Esophagus muscularis mucosa (tissue), 4 donors: ENCODE data around the gene MTUS2. TPM values are rescaled to one million over a fixed set of nuclear protein-coding genes. Genes with fewer than 3 reads are reported as not detected.

Experiments
- DNase-seq: peaks from one replicate; pipeline ENCODE4 v3.0.0-alpha.2; 2017; ENCODE audit errors: extremely low spot score
- H3K27ac ChIP-seq, 4 donors: fragments of 200-600 bp; sonication (generic); replicated peaks in 1 of 4; 1 replicate in 3 of 4; 2 replicates in 1 of 4; pipeline ENCODE4 v1.5.1; 2016 to 2019; ENCODE audit warnings: mild to moderate bottlenecking in 1 of 4
- H3K27me3 ChIP-seq, 4 donors: fragments of 200-600 bp; sonication (generic); one replicate each; pipeline versions ENCODE4 v1.5.1 to v1.6.0; 2016 to 2019
- H3K36me3 ChIP-seq, 4 donors: fragments of 200-600 bp; sonication (generic); one replicate each; pipeline ENCODE4 v1.5.1; 2016 to 2019
- H3K4me1 ChIP-seq, 4 donors: fragments of 200-600 bp; sonication (generic); one replicate each; pipeline ENCODE4 v1.5.1; 2016 to 2019
- H3K4me3 ChIP-seq, 4 donors: fragments of 200-600 bp; sonication (generic); 1 replicate in 2 of 4; 2 replicates in 2 of 4; pipeline ENCODE4 v1.5.1; 2016 to 2019; ENCODE audit warnings: mild to moderate bottlenecking in 4 of 4, moderate library complexity in 1 of 4
- H3K9me3 ChIP-seq, 4 donors: fragments of 200-600 bp; sonication (generic); 1 replicate in 3 of 4; 2 replicates in 1 of 4; pipeline ENCODE4 v1.5.1; 2016 to 2019
- CTCF ChIP-seq, 3 experiments: fragments of 200-600 bp in 2 of 3; fragments of 450-650 bp in 1 of 3; sonication (generic) in 2 of 3; IDR thresholded peaks; one replicate each; pipeline ENCODE4 v1.5.1; 2017 to 2019; ENCODE audit warnings: antibody characterized with exemption in 3 of 3, mild to moderate bottlenecking in 2 of 3, moderate library complexity in 1 of 3
- EP300 ChIP-seq: sonication (generic); formaldehyde crosslinking; IDR thresholded peaks from one replicate; pipeline ENCODE4 v1.6.1; 2017; ENCODE audit warnings: antibody characterized with exemption
- POLR2A ChIP-seq: fragments of 450-650 bp; IDR thresholded peaks from one replicate; pipeline ENCODE4 v1.6.1; 2017; ENCODE audit warnings: antibody characterized with exemption, moderate library complexity, mild to moderate bottlenecking, low read depth
- POLR2AphosphoS5 ChIP-seq, 2 donors: sonication (generic); formaldehyde crosslinking; IDR thresholded peaks; one replicate each; pipeline ENCODE4 v1.6.1; 2017; ENCODE audit warnings: antibody characterized with exemption in 2 of 2
- WGBS: methylation state at CpG from one replicate; pipeline ENCODE4 v1.1.5; 2018; 5-methylcytosine and 5-hydroxymethylcytosine counted together
- intact Hi-C: fragments of 100-400 bp; cut with DNase I; formaldehyde crosslinking; loops from one replicate; pipeline ENCODE4 v1.15.1; 2023
- total RNA-seq, 4 donors: library from RNA; depleted of rRNA; stranded (reverse); fragments of >200 nt; gene quantifications; one replicate each; pipeline versions ENCODE4 v1.1.0 to v1.2.1, GENCODE V29; 2016

MTUS2 gene
- total RNA-seq, 4 donors from 2014 or later, result 7.1 to 46.2 (median 12.8) TPM

DNA sequence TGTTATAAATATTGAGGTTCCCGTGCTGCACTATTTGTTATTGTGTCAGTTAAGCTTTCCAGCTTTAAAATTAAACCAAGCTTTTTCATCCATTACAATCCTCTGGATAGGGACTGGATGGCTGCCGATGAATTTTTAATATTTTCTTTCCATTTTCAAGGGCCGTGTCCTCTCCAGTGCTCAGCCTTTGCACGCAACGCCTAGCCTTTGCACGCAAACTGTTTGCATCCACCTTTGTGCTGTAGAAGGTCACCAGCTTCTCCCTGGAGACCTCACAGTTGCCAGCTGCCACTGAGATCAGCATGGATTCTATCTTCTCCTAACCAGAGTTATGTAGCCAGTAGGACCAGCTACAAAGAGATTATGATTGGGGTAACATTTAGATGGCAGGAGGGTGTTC, 534.9 kb downstream of the MTUS2 start:
- WGBS, result 75% methylated on average over 6 of the region's 6 CpGs
- TF ChIP-seq CTCF (IDR thresholded peaks at IDR 0.05) (no peak), POLR2AphosphoS5 (IDR thresholded peaks at IDR 0.05) (no peak), EP300 (no peak), POLR2A (no peak)

GRCh38 chr13:29359181-29359580, 539.0 kb downstream of the MTUS2 start:
- DNase-seq, result peak; percentile 72
- Histone ChIP-seq H3K36me3 (no peaks in the 10 kb centered on the region), H3K27ac (no peak overlapping the region), H3K4me1 (peaks cover 3 to 4% (median 3%) of the 10 kb centered on the region in 4 donors), H3K9me3 (no peaks in the 10 kb centered on the region), H3K4me3 (no peak overlapping the region), H3K27me3 (no peaks in the 10 kb centered on the region)
- intact Hi-C loops, result no loop called here
- TF ChIP-seq CTCF (IDR thresholded peaks at IDR 0.05) (no peak), EP300 (no peak), POLR2AphosphoS5 (IDR thresholded peaks at IDR 0.05) (no peak), POLR2A (no peak)
- WGBS, result 94% methylated on average over 19 of the region's 19 CpGs

More for the DNA sequence above, 534.9 kb downstream of the MTUS2 start:
- Histone ChIP-seq H3K9me3 (no peaks in the 10 kb centered on the region), H3K36me3 (no peaks in the 10 kb centered on the region), H3K4me3 (no peak overlapping the region), H3K27ac (no peak overlapping the region), H3K27me3 (no peaks in the 10 kb centered on the region), H3K4me1 (no peaks in the 10 kb centered on the region)
- DNase-seq, result no peak
- intact Hi-C loops, result no loop called here

GRCh38 chr13:29361716-29362115, 541.6 kb downstream of the MTUS2 start:
- DNase-seq, result peak; percentile 74
- TF ChIP-seq POLR2AphosphoS5 (IDR thresholded peaks at IDR 0.05) (no peak), POLR2A (no peak), CTCF (IDR thresholded peaks at IDR 0.05) (no peak), EP300 (no peak)
- Histone ChIP-seq H3K27me3 (no peaks in the 10 kb centered on the region), H3K36me3 (no peaks in the 10 kb centered on the region), H3K9me3 (no peaks in the 10 kb centered on the region), H3K4me1 (peaks cover 3 to 4% (median 3%) of the 10 kb centered on the region in 4 donors), H3K4me3 (no peak overlapping the region), H3K27ac (no peak overlapping the region)
- 80% methylated on average over 3 of the region's 3 CpGs for WGBS
- intact Hi-C loops, result loop anchor here (2.0 kb wide), 1 partner anchor 541 kb away; the partner anchor contains the start of gene MTUS2

- H3K4me3 ChIP-seq, result peak overlapping the region in 1 of 4 donors; percentile 23
- 4% methylated on average over 6 of the region's 6 CpGs for WGBS
- no peaks in the 10 kb centered on the region for H3K36me3 ChIP-seq
- TF ChIP-seq POLR2A, result no peak
- peak; percentile 81 to 92 (median 85) for TF ChIP-seq CTCF (IDR thresholded peaks at IDR 0.05)
- TF ChIP-seq POLR2AphosphoS5 (IDR thresholded peaks at IDR 0.05), result peak in 1 of 2 donors; percentile 6
- TF ChIP-seq EP300, result no peak
- no peaks in the 10 kb centered on the region for H3K27me3 ChIP-seq
- H3K4me1 ChIP-seq, result peaks cover 3 to 4% (median 3%) of the 10 kb centered on the region in 4 donors
- H3K27ac ChIP-seq, result no peak overlapping the region
- peak; percentile 75 for DNase-seq
- intact Hi-C loops, result loop anchor here (2.0 kb wide), 1 partner anchor 542 kb away; the partner anchor contains the start of gene MTUS2
- no peaks in the 10 kb centered on the region for H3K9me3 ChIP-seq
Observed at GRCh38 chr13:29362849-29363604, 542.9 kb downstream of the MTUS2 start.
